Ovary (tissue), 3 donors: ENCODE results near the gene ASXL2.

Source experiments
- EP300 ChIP-seq: sonication (generic); formaldehyde crosslinking; IDR thresholded peaks from one replicate; pipeline ENCODE4 v1.6.1; 2017; ENCODE audit warnings: antibody characterized with exemption
- TF ChIP-seq, protein P1 (sequence below), 3 donors: fragments of 450-650 bp in 2 of 3; fragments of 200-600 bp in 1 of 3; IDR thresholded peaks; one replicate each; pipeline versions ENCODE4 v1.5.1 to v1.8.0; 2016 to 2022; ENCODE audit warnings: antibody characterized with exemption in 3 of 3, mild to moderate bottlenecking in 1 of 3
- donor health status: DM: no; HTN: no; CAD: no.

DNA sequence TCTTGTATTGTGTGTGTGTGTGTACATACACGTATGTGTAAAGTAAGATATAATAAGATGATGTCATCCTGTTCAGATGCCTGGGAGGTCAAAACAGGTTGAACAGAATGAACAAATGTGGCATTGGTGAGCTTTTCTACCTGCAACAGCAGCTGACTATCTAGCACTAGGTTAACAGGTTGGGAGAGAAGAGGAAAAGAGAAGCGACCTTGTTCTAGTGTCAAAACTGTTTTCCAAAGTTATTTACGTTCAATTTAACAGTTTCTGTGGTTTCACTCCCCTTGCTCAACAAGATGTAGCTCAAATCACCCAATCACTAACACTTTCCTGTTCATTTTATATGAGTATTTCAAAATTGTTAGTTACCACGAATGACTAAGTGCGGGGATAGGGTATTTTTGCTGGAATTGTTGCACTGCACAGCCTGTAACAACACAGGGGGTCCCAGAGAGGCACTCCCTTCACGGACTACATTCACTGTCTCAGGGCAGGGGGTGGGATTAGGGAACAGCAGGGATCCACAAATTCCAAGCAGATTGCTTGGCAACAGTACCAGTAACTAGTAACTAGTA, 137.4 kb downstream of the ASXL2 start:
- TF ChIP-seq EP300, result no peak
- TF ChIP-seq, protein P1, sequence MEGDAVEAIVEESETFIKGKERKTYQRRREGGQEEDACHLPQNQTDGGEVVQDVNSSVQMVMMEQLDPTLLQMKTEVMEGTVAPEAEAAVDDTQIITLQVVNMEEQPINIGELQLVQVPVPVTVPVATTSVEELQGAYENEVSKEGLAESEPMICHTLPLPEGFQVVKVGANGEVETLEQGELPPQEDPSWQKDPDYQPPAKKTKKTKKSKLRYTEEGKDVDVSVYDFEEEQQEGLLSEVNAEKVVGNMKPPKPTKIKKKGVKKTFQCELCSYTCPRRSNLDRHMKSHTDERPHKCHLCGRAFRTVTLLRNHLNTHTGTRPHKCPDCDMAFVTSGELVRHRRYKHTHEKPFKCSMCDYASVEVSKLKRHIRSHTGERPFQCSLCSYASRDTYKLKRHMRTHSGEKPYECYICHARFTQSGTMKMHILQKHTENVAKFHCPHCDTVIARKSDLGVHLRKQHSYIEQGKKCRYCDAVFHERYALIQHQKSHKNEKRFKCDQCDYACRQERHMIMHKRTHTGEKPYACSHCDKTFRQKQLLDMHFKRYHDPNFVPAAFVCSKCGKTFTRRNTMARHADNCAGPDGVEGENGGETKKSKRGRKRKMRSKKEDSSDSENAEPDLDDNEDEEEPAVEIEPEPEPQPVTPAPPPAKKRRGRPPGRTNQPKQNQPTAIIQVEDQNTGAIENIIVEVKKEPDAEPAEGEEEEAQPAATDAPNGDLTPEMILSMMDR (IDR thresholded peaks at IDR 0.05), result no peak
